GM19099 (cell line): ENCODE measurements around the gene HDLBP.

Source experiments
- POLR2A ChIP-seq: IDR thresholded peaks from 3 replicates; pipeline ENCODE4 v1.6.1; 2011; ENCODE audit warnings: low read depth; ENCODE audit not compliant: insufficient read length; ENCODE audit errors: extremely low read depth

The HDLBP gene

DNA sequence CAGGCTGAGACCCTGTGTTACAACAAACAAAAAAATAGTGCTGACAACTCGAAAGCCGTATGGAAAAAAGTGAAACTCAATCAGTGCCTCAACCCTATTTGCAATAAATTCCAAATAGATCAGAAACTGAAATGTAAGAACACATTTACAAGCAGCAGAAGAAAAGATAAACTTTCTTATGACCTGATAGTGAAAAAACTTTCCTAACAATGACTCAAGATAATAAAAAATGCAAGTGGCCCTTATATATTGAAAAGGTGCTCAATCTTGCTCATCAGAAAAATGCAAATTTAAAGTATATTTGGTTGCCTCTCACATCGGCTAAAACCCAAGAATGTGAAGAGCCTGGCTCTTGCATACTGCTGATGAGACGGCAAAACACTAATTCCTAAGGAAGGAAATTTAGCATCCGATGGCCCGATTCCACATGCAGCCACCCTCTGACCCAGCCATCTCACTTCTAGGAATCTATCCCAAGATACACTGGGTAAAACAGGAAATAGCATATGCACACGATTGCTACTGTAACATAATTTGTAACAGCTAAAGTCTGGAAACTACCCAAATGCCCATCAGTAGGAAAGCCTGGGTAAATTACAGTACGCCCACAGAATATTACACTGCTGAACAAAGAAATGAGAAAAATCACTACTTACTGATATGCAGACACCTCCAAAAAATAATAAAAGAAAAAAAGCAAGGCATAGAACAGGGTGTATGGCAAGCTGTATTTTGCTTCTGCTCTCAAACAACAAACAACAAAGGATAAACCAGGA, 56.8 kb downstream of the HDLBP start:
- no peak for TF ChIP-seq POLR2A

DNA sequence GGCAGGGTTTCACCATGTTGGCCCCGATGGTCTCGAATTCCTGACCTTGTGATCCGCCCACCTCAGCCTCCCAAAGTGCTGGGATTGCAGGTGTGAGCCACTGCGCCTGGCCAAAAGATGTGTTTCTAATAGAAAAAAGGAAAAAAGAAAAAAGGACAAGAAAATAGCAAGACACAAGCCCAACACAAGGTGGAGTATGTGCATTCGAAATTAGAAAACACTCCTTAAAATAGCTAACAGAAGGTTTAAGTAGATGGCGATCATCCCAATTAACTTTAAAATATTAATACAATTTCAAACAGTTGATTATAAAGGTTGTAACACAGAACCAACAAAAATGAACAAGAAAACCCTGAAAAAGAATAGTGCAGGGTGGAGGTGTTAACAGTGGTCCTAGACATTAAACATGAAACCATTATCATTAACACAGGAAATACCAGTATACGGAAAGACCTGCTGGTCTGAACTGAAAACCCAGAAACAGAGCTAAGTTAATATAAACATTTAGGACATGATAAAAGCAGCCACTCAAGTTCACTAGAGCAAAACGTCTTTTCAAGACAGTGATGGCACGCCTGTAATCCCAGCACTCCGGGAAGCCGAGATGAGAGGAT, 57.9 kb downstream of the HDLBP start:
- no peak for TF ChIP-seq POLR2A

- no peak for TF ChIP-seq POLR2A
These were observed 59.3 kb downstream of the HDLBP start for GRCh38 chr2:241256168-241256545.

DNA sequence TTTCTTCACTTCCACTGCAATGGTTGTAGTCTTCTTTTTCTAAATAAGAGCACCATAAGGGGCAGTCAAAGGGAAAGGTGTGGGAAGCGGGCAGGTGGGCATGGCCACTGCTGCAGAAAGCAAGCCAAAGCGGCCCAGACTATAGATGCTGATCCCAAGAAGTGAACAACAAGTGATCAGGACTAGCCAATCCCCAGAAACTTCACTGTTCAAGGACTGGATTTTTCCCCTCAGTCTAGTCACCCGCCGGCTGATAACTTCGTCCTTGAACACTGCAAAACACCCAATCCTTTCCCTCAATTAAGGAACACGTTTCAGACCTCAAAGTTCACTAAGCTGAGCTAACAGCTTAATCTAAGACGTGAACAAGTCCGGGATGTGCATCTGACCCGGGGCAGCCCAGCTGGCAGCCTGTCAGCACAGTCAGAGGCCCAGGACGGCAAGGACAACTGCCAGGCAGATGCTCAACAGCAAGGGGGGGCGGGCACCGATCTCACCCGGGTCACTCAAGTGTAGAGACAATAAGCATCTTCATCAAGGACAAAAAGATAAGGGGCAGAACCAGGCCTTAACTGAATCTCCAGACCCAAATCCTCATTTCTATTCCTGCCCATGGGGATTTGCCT, 59.8 kb downstream of the HDLBP start:
- TF ChIP-seq POLR2A: no peak

DNA sequence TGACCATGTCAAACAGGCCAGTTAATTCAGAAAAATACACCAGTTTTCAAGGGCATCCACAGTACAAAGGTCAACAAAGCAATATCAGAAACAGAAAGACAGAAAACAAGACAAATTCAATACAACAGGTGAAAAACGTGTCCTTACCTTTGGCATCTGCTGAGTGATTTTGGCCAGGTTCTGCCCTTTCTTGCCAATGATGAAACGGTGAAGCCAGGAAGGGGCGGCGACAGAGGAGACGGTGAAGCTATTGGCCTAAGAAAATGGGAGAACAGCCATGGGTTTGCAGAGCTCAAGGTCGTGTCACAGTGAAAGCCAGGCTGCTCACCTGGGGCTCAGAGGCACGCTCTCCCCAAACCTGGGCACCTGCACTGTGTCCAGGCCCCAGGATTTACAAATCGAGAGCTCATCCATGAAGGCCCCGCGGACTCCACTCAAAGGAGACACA, 60.5 kb downstream of the HDLBP start:
- no peak for TF ChIP-seq POLR2A

- TF ChIP-seq POLR2A: no peak
These were observed 62.5 kb downstream of the HDLBP start for GRCh38 chr2:241252778-241253475.

GRCh38 chr2:241249654-241250053, 65.8 kb downstream of the HDLBP start:
- no peak for TF ChIP-seq POLR2A

- no peak for TF ChIP-seq POLR2A
These were observed 66.6 kb downstream of the HDLBP start for GRCh38 chr2:241248897-241249296.

DNA sequence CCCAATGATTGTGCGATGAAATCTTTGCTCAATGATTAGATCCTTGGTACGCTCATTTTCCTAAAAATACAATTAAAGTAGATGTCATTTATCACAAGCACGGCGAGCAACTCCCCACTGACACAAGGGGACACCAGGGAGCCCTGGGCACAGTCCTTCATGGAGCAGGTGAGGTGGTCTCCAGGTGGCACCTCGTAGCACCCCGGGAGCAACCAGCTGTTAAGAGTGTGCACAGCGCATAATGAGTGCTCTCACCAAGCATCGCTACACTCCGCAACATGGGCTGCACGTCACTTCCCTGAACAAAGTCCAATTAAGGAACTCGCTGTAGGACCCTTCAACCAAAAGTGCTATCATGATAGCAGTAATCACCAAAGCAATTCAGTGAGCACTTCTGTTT, 67.2 kb downstream of the HDLBP start:
- no peak for TF ChIP-seq POLR2A

- no peak for TF ChIP-seq POLR2A
These were observed 71.1 kb downstream of the HDLBP start for GRCh38 chr2:241244368-241244767.

- TF ChIP-seq POLR2A: no peak
These were observed 73.2 kb downstream of the HDLBP start for GRCh38 chr2:241242306-241242705.

DNA sequence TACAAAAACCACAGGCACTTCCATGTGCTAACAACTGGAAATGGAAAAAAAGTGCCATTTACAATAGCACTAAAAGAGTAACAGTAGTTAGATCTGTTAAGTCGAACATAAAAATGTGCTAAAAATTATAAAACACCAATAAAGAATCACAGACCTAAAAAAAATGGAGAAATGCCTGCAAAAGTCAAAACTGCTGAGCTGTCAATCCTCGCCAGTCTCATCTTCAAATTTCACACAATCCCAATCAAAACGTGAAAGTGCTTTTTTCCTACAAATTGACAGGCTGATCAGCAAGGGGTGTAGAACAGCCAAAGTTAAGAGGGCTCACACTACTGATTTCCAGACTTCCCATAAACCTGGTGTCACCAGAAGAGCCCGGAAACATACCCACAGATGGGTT, 73.8 kb downstream of the HDLBP start:
- TF ChIP-seq POLR2A: no peak

DNA sequence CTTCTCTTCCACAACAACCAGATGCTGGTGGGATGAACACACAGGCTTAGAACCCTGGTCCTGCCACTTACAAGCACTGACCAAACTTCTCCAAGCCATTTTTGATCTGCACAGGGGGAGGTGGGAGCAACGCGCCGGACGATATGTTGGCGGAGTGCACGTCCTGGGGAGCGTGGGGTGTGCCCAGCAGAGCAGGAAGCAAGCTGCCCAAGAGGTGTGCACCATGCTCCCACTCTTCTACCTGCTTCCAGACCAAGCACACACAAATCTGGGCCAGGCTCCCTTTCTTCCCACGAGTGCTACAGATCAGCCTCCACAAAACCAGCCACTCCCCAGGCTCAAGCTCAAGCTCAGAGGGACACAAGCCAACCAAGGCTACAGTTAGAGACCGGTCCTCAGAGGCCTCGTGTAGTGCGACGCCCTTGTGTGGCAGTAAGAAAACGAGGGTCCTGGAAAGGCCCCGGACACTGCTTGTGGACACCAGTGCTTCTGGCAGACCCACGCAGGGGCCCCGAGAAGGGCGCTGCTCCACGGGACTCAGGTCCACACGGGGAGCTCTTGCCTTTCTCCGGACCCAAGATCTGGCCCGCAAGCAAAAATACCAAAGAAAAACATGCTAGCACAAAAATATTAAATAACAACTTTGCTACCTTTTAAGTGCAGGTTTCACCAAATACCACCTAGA, 75.0 kb downstream of the HDLBP start:
- no peak for TF ChIP-seq POLR2A

- TF ChIP-seq POLR2A: no peak
These were observed 75.8 kb downstream of the HDLBP start for GRCh38 chr2:241239552-241240202.
